Erythroblast (primary cell): ENCODE measurements around the gene MCAT.

ENCODE experiments used
- GATA1 ChIP-seq: IDR thresholded peaks from 2 replicates; pipeline ENCODE4 v1.6.1; 2011; ENCODE audit warnings: low read depth, mild to moderate bottlenecking, control low read depth, low read length, moderate library complexity
- POLR2A ChIP-seq: IDR thresholded peaks from 2 replicates; pipeline ENCODE4 v1.6.1; 2011; ENCODE audit warnings: mild to moderate bottlenecking, low read length

DNA sequence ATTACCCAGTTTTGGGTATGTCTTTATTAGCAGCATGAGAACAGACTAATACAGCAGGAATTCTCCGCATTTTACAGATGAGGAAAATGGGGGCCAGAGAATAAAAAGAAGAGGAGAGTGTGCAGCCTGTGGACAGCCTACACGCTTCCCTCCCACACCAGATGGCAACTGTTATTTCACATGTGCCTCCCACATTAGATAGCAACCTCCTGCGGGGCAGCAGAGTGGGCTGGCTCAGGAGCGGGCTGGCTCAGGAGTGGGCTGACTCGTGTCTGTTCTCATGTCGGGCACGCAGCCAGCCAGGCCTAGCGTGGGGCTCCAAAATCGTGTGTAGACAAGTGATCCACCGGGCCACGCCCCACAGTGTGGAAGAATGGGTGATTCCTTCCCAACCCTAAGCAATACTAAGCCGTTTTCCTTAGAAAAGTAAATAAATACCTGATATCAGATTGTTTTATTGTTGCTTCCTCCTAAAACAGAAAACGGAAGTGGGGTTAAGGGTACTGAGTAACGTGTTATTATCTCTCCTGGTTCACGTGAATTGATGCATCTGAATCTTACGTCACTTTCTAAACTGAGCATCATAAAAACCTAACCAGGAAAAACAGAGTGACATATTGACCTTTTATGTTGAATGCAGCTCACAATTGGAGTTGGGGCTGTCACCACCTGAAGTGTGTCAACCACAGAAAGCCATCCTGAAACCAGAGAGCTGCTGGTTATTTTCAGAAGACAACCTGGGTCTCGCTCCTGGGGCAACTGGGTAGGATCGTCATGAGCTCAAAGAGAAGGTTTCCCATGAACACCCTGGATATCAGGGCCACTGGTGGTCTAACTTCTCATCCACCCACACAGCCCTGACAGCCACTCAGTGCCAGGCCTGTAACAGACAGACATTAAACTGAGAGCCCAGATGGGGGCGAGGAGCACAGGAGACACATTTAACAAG lies 57.3 kb downstream of the MCAT start:
- TF ChIP-seq POLR2A, result no peak
- no peak for TF ChIP-seq GATA1
